IMR-90 (cell line): ENCODE data around the gene ACTA2.

Experiments used
- BHLHE40 ChIP-seq: fragments of 150-350 bp; IDR thresholded peaks from 2 replicates; pipeline ENCODE4 v1.6.1; 2016; ENCODE audit warnings: mild to moderate bottlenecking, low read depth, low read length
- CTCF ChIP-seq: conservative IDR thresholded peaks from 2 replicates; pipeline ENCODE4 v1.5.1; 2012; ENCODE audit warnings: mild to moderate bottlenecking, low read depth, low read length, improper control_type of control experiment
- MAFK ChIP-seq: IDR thresholded peaks from 2 replicates; pipeline ENCODE4 v1.6.1; 2012; ENCODE audit warnings: low read depth, low read length, improper control_type of control experiment
- POLR2A ChIP-seq: IDR thresholded peaks from 2 replicates; pipeline ENCODE4 v1.6.1; 2012; ENCODE audit warnings: mild to moderate bottlenecking, low read depth, low read length

GRCh38 chr10:88954458-88955083 is 2.0 kb upstream of the ACTA2 start:
- no peak for TF ChIP-seq CTCF
- no peak for TF ChIP-seq POLR2A
- TF ChIP-seq MAFK = no peak
- TF ChIP-seq BHLHE40 = no peak
